GM18499 (cell line): Measurements from ENCODE around the gene ITPRID2.
"Not testable (repeated sequence)": the region's sequence is repeated elsewhere in the genome, so short reads cannot be mapped to it uniquely, and the experiment has no call there.

Source experiments
- ATAC-seq: cut with Tn5 transposase; IDR thresholded peaks from one replicate; pipeline ENCODE4 v1.9.1; 2021; ENCODE audit warnings: moderate number of reproducible peaks; ENCODE audit not compliant: insufficient read depth, unreplicated experiment

ITPRID2 gene

GRCh38 chr2:181954538-181954883 is 63.0 kb downstream of the ITPRID2 start:
- ATAC-seq = no peak

DNA sequence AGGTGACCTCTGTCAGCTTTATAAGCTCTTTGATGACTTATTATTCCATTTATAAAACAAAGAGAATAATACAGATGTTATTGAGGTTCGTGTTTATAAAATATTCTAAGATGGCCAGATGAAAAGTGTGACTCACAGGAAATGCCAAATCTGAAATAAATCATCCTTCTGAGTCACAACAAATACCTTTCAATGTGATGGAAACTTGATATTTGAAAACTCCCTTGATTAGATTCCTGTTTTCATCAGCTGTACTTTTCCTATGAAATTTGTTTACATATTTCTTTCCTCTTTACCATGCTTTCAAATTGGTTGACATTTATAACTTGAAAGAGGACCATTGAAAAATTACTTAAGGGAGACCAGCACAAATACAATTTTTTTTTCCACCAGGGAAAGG is 63.5 kb downstream of the ITPRID2 start:
- ATAC-seq = no peak

DNA sequence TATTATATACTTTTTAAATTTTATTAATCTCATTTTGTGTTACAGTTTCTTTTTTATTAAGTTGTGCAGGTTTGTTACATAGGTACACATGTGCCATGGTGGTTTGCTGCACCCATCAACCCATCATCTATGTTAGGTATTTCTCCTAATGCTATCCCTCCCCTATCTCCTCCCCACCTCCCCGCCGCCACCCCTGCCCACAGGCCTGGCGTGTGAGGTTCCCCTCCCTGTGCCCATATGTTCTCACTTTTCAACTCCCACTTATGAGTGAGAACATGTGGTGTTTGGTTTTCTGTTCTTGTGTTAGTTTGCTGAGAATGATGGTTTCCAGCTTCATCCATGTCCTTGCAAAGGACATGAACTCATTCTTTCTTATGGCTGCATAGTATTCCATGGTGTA is 64.3 kb downstream of the ITPRID2 start:
- ATAC-seq = not testable (repeated sequence)

DNA sequence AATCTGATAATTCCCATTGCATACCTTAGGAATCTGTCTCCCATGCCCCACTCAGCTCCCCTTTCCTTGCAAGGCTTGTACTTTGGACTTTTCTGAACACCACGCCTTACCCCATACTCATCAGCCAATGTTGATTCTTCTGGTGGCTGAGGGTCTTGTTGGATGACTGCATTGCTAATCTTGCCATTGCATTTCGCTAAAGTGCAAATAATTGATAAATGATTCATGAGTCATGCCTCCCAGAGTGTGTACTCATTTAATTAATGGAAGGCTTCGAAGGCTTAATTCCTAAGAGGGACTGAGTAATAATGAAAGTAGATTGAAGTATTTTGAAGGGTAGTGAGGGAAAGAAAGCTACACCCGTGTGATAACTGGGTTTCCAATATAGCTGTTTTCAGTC is 66.1 kb downstream of the ITPRID2 start:
- ATAC-seq = no peak

GRCh38 chr2:181958726-181959125 is 67.2 kb downstream of the ITPRID2 start:
- ATAC-seq = no peak

GRCh38 chr2:181959508-181959907 is 68.0 kb downstream of the ITPRID2 start:
- no peak for ATAC-seq

GRCh38 chr2:181961167-181961566 is 69.6 kb downstream of the ITPRID2 start:
- ATAC-seq = not testable (repeated sequence)

DNA sequence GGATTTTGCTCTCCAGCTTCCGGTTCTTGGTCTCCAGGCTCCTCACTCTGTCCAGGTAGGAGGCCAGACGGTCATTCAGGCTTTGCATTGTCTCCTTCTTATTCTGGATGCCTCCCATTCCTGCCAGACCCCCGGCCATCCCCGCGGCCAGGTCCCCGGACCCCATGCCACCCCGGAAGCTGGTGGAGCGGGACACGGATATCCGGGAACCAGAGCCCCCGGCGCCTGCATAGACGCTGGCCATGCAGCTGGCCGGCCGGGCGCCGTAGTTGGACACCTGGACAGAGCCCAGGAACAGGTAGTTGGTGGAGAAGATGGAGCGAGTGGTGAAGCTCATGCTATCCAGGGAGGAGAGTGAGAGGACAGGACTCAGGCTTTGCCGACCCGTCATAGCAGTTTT is 70.6 kb downstream of the ITPRID2 start:
- ATAC-seq = no peak

DNA sequence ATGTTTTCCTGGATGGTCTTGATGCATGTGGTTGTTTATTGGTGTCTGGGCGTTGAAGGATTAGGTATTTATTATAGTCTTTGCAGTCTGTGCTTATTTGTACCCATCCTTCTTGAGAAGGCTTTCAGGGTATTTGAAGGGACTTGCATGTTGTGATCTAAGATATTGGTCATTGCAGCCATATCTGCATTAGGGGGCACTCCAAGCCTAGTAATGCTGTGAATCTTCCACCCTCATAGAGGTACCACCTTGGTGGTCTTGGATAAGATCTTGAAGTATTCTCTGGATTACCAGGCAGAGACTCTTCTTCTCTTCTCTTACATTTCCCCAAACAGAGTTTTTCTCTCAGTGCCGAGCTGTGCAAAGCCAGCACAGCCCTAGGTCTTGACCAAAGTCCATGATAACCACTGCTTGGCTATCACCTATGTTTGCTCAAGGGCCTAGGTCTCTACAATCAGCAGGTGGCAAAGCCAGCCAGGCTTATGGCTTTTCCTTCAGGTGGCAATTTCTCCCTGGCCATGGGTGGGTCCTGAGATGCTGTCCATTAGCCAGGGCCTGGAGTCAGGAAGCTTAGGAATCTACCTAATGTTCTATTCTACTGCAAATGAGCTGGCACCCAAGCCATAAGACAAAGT is 78.7 kb downstream of the ITPRID2 start:
- ATAC-seq = no peak

DNA sequence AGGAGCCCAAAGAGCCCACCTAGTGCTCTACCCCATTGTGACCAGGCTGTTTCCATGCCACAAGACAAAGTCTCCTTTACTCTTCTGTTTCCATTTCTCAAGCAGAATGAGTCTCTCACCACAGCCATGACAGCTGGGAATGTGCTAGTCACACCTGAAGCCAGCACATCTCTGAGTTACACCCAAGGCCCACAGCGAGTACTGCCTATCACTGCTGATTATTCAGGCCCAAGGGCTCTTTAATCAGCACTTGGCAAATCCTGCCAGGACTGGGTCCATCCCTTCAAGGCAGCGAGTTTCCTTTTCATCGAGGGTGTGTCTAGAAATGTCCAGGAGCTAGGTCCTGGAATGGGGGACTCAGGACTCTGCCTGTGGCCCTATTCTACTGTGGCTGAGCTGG is 79.5 kb downstream of the ITPRID2 start:
- no peak for ATAC-seq

GRCh38 chr2:181972431-181973170 is 81.1 kb downstream of the ITPRID2 start:
- ATAC-seq = no peak

DNA sequence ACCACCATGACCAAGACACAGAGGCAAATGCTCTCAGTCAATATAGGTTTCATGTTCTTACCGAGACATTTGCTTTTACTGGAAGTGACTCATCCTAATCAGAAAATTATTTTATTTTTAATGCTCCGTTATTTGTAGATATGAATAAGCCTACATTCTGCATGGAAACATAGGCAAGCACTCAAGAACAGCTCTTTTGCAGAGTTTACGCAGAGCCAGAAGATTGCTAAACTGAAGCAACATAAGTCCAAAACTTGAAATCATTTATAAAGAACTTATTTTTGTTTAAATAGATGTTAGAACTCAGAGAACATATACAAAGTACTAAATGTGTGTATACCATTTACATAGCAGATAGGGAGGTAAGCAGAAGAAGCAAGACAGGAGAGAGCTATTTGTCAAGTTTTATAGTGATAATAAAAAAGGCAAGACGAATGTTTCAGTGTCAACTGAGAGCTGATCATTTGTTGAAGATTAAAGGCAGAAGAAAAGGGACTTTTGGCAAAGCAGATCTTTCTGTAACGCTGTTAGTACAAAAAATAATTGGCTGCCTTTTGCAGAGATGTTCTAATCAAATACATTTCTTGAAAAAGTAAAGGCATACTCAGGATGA is 81.7 kb downstream of the ITPRID2 start:
- no peak for ATAC-seq

DNA sequence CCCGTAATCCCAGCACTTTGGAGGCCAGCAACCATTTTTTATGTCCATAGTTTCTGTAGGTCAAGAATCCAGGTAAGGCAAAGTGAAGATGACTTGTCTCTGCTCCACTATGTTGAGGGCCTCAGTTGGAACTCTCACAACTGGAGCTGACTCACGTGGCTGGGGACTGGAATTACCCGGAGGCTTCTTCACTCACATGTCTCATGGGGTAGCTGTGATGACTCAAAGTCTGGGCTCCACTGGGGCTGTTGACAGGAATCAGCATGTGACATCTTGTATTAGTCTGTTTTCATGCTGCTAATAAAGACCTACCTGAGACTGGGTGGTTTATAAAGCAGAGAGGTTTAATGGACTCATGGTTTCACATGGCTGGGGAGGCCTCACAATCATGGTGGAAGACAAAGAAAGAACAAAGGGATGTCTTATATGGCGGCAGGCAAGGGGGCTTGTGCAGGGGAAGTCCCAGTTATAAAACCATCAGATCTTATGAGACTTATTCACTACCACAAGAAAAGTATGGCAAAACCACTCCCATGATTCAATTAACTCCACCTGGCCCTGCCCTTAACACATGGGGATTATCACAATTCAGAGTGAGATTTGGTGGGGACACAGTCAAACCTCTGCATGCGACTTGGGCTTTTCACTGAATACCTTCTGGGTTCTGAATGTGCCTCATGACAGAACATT is 86.3 kb downstream of the ITPRID2 start:
- ATAC-seq = no peak

- ATAC-seq = no peak
These were observed 87.0 kb downstream of the ITPRID2 start for GRCh38 chr2:181978351-181979150.
